Gastrocnemius medialis (tissue), 4 donors: ENCODE measurements around the gene POLR3A. TPM values are rescaled to one million over a fixed set of nuclear protein-coding genes. Genes with fewer than 3 reads are reported as not detected.

Source experiments
- ATAC-seq, 2 donors: fragments of 150-250 bp; one replicate each; pipeline ENCODE4 v1.9.1; 2016
- DNase-seq, 2 donors: peaks; one replicate each; pipeline ENCODE4 v3.0.0-alpha.2; 2019
- H3K27ac ChIP-seq, 4 donors: fragments of 200-600 bp; sonication (generic); 1 replicate in 1 of 4; 2 replicates in 3 of 4; pipeline ENCODE4 v1.5.1; 2016 to 2018; ENCODE audit warnings: mild to moderate bottlenecking in 2 of 4, moderate library complexity in 1 of 4
- H3K27me3 ChIP-seq, 3 donors: fragments of 200-600 bp; sonication (generic) in 2 of 3; 1 replicate in 1 of 3; 2 replicates in 2 of 3; pipeline versions ENCODE4 v1.5.1 to v1.6.0; 2016 to 2019; ENCODE audit warnings: mild to moderate bottlenecking in 1 of 3, moderate library complexity in 1 of 3
- H3K36me3 ChIP-seq, 2 donors: fragments of 200-600 bp; sonication (generic) in 1 of 2; one replicate each; pipeline ENCODE4 v1.5.1; 2017 to 2018
- H3K4me1 ChIP-seq, 2 donors: fragments of 200-600 bp; sonication (generic) in 1 of 2; one replicate each; pipeline ENCODE4 v1.5.1; 2016 to 2017; ENCODE audit warnings: mild to moderate bottlenecking in 2 of 2
- H3K4me3 ChIP-seq, 4 donors: fragments of 200-600 bp; sonication (generic) in 3 of 4; 1 replicate in 1 of 4; 2 replicates in 3 of 4; pipeline ENCODE4 v1.5.1; 2016 to 2019; ENCODE audit warnings: mild to moderate bottlenecking in 2 of 4
- H3K9me3 ChIP-seq, 3 donors: fragments of 200-600 bp; sonication (generic) in 2 of 3; 1 replicate in 1 of 3; 2 replicates in 2 of 3; pipeline ENCODE4 v1.5.1; 2016 to 2019
- CTCF ChIP-seq, 5 experiments: fragments of 450-650 bp in 3 of 5; fragments of 200-600 bp in 2 of 5; sonication (generic) in 2 of 5; IDR thresholded peaks in 4 of 5; conservative IDR thresholded peaks in 1 of 5; 1 replicate in 4 of 5; 2 replicates in 1 of 5; pipeline ENCODE4 v1.5.1; 2016 to 2019; ENCODE audit warnings: antibody characterized with exemption in 5 of 5, mild to moderate bottlenecking in 3 of 5, moderate library complexity in 3 of 5
- POLR2A ChIP-seq, 2 donors: fragments of 450-650 bp; IDR thresholded peaks; one replicate each; pipeline ENCODE4 v1.6.1; 2017; ENCODE audit warnings: antibody characterized with exemption in 2 of 2, mild to moderate bottlenecking in 2 of 2, moderate library complexity in 2 of 2
- in situ Hi-C, 4 donors: fragments of 200-750 bp; cut with MboI; loops; one replicate each; pipeline versions ENCODE4 v1.15.0 to v1.8.0; 2017; ENCODE audit warnings: low sequenced_read_pairs in 4 of 4
- intact Hi-C: fragments of 100-400 bp; cut with DNase I; formaldehyde crosslinking; loops from one replicate; pipeline ENCODE4 v1.15.1; 2023; ENCODE audit warnings: low total_unique reads
- total RNA-seq, 4 donors: library from RNA; depleted of rRNA; stranded (reverse); fragments of >200 nt; gene quantifications; one replicate each; pipeline versions ENCODE4 v1.1.0 to v1.2.3, GENCODE V29; 2016

The POLR3A gene
- total RNA-seq, 4 donors from 2014 or later, result 11.0 to 17.4 (median 15.5) TPM

- H3K36me3 ChIP-seq, result peaks cover 0 to 80% of the 10 kb centered on the region in 2 donors
- H3K4me1 ChIP-seq, result peaks cover 0 to 5% of the 10 kb centered on the region in 2 donors
- H3K27me3 ChIP-seq, result no peaks in the 10 kb centered on the region
- in situ Hi-C loops, result no loop called here
- H3K9me3 ChIP-seq, result no peaks in the 10 kb centered on the region
- peak overlapping the region in 1 of 4 donors; percentile 58 for H3K27ac ChIP-seq
- intact Hi-C loops, result no loop called here
- ATAC-seq (no peak), DNase-seq (no peak)
- TF ChIP-seq CTCF (IDR thresholded peaks at IDR 0.05 in 4 of 5, conservative IDR thresholded peaks at IDR 0.05 in 1 of 5) (no peak), POLR2A (IDR thresholded peaks at IDR 0.05) (no peak)
- no peak overlapping the region for H3K4me3 ChIP-seq
Measured at GRCh38 chr10:78013564-78013963, 15.8 kb downstream of the POLR3A start.

- Histone ChIP-seq H3K27me3 (no peaks in the 10 kb centered on the region), H3K36me3 (peaks cover 0 to 70% of the 10 kb centered on the region in 2 donors), H3K4me3 (no peak overlapping the region), H3K9me3 (no peaks in the 10 kb centered on the region), H3K27ac (no peak overlapping the region), H3K4me1 (peaks cover 0 to 9% of the 10 kb centered on the region in 2 donors)
- ATAC-seq (no peak), DNase-seq (no peak)
- in situ Hi-C loops (no loop called here), intact Hi-C loops (no loop called here)
- no peak for TF ChIP-seq CTCF (IDR thresholded peaks at IDR 0.05 in 4 of 5, conservative IDR thresholded peaks at IDR 0.05 in 1 of 5)
- no peak for TF ChIP-seq POLR2A (IDR thresholded peaks at IDR 0.05)
Measured at GRCh38 chr10:78011065-78011464, 18.2 kb downstream of the POLR3A start.

GRCh38 chr10:78010278-78010677 is 19.0 kb downstream of the POLR3A start:
- H3K27ac ChIP-seq, result no peak overlapping the region
- intact Hi-C loops, result no loop called here
- in situ Hi-C loops, result no loop called here
- no peaks in the 10 kb centered on the region for H3K9me3 ChIP-seq
- no peak for TF ChIP-seq CTCF (IDR thresholded peaks at IDR 0.05 in 4 of 5, conservative IDR thresholded peaks at IDR 0.05 in 1 of 5)
- TF ChIP-seq POLR2A (IDR thresholded peaks at IDR 0.05), result no peak
- peaks cover 0 to 9% of the 10 kb centered on the region in 2 donors for H3K4me1 ChIP-seq
- peaks cover 0 to 76% of the 10 kb centered on the region in 2 donors for H3K36me3 ChIP-seq
- H3K4me3 ChIP-seq, result no peak overlapping the region
- no peaks in the 10 kb centered on the region for H3K27me3 ChIP-seq
- no peak for ATAC-seq
- DNase-seq, result no peak

DNA sequence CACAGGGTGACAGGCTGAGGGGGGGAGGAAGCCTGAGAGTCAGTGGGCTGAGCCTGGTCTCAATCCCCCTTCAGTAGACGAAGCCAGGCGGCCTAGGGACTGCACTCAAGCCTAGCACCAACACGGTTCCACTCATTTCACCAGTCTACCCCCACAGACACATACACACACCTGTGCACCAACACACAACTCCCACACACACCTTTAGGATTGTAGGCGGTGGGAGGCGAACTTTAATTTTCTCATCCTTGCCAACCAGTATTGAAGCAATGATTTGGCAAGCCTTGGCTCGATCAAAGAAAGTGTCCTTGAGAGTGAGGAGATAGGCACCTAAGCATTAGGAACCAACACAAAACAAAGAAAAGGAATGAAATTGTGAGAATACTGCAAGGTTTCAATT is 19.7 kb downstream of the POLR3A start:
- DNase-seq, result no peak
- Histone ChIP-seq H3K27me3 (no peaks in the 10 kb centered on the region), H3K36me3 (peaks cover 0 to 83% of the 10 kb centered on the region in 2 donors), H3K4me1 (peaks cover 0 to 11% of the 10 kb centered on the region in 2 donors), H3K9me3 (no peaks in the 10 kb centered on the region), H3K27ac (no peak overlapping the region), H3K4me3 (no peak overlapping the region)
- intact Hi-C loops, result no loop called here
- ATAC-seq, result no peak
- TF ChIP-seq POLR2A (IDR thresholded peaks at IDR 0.05) (no peak), CTCF (IDR thresholded peaks at IDR 0.05 in 4 of 5, conservative IDR thresholded peaks at IDR 0.05 in 1 of 5) (no peak)
- in situ Hi-C loops, result loop anchor here in 2 of 4 donors (5.0 to 10.0 kb wide), 2 partner anchors 162 to 165 kb away; no protein-coding TSS in a partner anchor

DNA sequence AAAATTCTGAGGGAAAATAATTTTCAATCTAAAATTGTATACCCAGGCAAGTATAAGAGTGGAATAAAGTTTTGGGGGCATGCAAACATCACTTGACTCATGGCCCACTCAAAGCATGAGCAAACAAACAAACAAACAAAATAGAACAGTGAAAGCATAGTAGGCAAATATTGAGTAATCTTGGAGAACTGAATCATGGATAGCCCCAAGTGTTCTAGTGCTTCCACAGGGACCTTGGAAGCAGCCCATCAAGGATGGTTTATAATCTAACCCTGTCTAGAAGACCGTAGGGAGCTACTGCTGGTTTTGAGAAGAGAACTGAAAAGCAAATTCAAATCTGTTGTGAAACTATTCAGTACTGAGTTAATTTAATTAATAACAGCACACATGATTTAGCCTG is 22.1 kb downstream of the POLR3A start:
- H3K27ac ChIP-seq, result peak overlapping the region in 1 of 4 donors; percentile 15
- TF ChIP-seq POLR2A (IDR thresholded peaks at IDR 0.05) (no peak), CTCF (IDR thresholded peaks at IDR 0.05 in 4 of 5, conservative IDR thresholded peaks at IDR 0.05 in 1 of 5) (no peak)
- peaks cover 0 to 67% of the 10 kb centered on the region in 2 donors for H3K36me3 ChIP-seq
- intact Hi-C loops (no loop called here), in situ Hi-C loops (loop anchor here in 2 of 4 donors (5.0 to 10.0 kb wide), 2 partner anchors 160 to 162 kb away; no protein-coding TSS in a partner anchor)
- H3K4me1 ChIP-seq, result peaks cover 6 to 31% of the 10 kb centered on the region in 2 donors
- H3K4me3 ChIP-seq, result no peak overlapping the region
- DNase-seq, result no peak
- no peaks in the 10 kb centered on the region for H3K9me3 ChIP-seq
- H3K27me3 ChIP-seq, result no peaks in the 10 kb centered on the region
- ATAC-seq, result no peak
